Body of pancreas (tissue), 4 donors: ENCODE results near the gene ZC2HC1C.

Source experiments
- POLR2A ChIP-seq, 3 donors: fragments of 450-650 bp; IDR thresholded peaks; one replicate each; pipeline ENCODE4 v1.6.1; 2016; ENCODE audit warnings: antibody characterized with exemption in 3 of 3, mild to moderate bottlenecking in 2 of 3
- TF ChIP-seq, protein P1 (sequence below), 7 experiments: fragments of 450-650 bp in 4 of 7; fragments of 200-600 bp in 3 of 7; sonication (generic) in 3 of 7; IDR thresholded peaks; one replicate each; pipeline ENCODE4 v1.5.1; 2016 to 2019; ENCODE audit warnings: antibody characterized with exemption in 7 of 7

DNA sequence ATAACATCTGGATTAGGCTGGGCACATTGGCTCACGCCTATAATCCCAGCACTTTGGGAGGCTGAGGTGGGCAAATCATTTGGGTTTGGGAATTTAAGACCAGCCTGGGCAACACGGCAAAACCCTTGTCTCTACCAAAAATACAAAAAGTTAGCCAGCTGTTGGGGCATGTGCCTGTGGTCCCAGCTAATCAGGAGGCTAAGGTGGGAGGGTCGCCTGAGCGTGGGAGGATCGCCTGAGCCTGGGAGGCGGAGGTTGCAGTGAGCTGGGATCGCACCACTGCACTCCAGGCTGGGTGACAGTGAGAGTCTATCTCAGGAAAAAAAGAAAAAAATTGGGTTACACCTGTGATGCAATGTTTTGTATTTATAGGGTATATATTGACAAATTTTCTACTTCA, 52.1 kb downstream of the ZC2HC1C start:
- TF ChIP-seq POLR2A (IDR thresholded peaks at IDR 0.05) = no peak
- TF ChIP-seq, protein P1, sequence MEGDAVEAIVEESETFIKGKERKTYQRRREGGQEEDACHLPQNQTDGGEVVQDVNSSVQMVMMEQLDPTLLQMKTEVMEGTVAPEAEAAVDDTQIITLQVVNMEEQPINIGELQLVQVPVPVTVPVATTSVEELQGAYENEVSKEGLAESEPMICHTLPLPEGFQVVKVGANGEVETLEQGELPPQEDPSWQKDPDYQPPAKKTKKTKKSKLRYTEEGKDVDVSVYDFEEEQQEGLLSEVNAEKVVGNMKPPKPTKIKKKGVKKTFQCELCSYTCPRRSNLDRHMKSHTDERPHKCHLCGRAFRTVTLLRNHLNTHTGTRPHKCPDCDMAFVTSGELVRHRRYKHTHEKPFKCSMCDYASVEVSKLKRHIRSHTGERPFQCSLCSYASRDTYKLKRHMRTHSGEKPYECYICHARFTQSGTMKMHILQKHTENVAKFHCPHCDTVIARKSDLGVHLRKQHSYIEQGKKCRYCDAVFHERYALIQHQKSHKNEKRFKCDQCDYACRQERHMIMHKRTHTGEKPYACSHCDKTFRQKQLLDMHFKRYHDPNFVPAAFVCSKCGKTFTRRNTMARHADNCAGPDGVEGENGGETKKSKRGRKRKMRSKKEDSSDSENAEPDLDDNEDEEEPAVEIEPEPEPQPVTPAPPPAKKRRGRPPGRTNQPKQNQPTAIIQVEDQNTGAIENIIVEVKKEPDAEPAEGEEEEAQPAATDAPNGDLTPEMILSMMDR (IDR thresholded peaks at IDR 0.05) = no peak
